IMR-90 (cell line): ENCODE measurements around the gene ENDOV. TPM values are rescaled to one million over a fixed set of nuclear protein-coding genes. Genes with fewer than 3 reads are reported as not detected.

ENCODE experiments used
- ATAC-seq: fragments of 200-7000 bp; cut with Tn5 transposase; 2 replicates; pipeline ENCODE4 v1.9.1; 2020; ENCODE audit warnings: low read depth, mild to moderate bottlenecking, moderate library complexity
- BruUV-seq: library from RNA; stranded (reverse); fragments of 400-500 nt; replicated peaks from 2 replicates; lab custom pipeline; 2021; lab: Mats Ljungman, UMichigan
- CTCF ChIA-PET: fragments of 300-600 bp; formaldehyde crosslinking; extraction: SDS; loops from one replicate; lab custom pipeline; 2021; ENCODE audit warnings: antibody characterized with exemption; lab: Yijun Ruan, JAX
- POLR2A ChIA-PET: fragments of 300-600 bp; sonication (Branson Sonifier 250); formaldehyde crosslinking; loops from one replicate; lab custom pipeline; 2022; ENCODE audit warnings: antibody characterized with exemption; ENCODE audit not compliant: unreplicated experiment; lab: Charles Lee
- DNase-seq: peaks from one replicate; pipeline ENCODE4 v3.0.0; 2013
- H2AFZ ChIP-seq: replicated peaks from 2 replicates; pipeline ENCODE3; 2013; ENCODE audit warnings: low read length, mild to moderate bottlenecking; ENCODE audit not compliant: poor library complexity
- H2AK5ac ChIP-seq: 2 replicates; pipeline ENCODE4 v1.6.1; 2013; ENCODE audit warnings: low read depth, low read length, inconsistent platforms
- H2AK9ac ChIP-seq: replicated peaks from 2 replicates; pipeline ENCODE3; 2013; ENCODE audit warnings: mild to moderate bottlenecking, low read depth, low read length, moderate library complexity; ENCODE audit not compliant: poor library complexity
- H2BK120ac ChIP-seq: 2 replicates; pipeline ENCODE4 v1.6.1; 2013; ENCODE audit warnings: low read depth, low read length, inconsistent platforms
- H2BK15ac ChIP-seq: 3 replicates; pipeline ENCODE4 v1.6.1; 2013; ENCODE audit warnings: low read depth, low read length, inconsistent platforms
- H2BK20ac ChIP-seq: 2 replicates; pipeline ENCODE4 v1.6.1; 2013; ENCODE audit warnings: low read depth, mild to moderate bottlenecking, inconsistent platforms, low read length, moderate library complexity
- H2BK5ac ChIP-seq: 2 replicates; pipeline ENCODE4 v1.6.1; 2013; ENCODE audit warnings: mild to moderate bottlenecking, low read depth, low read length, inconsistent platforms; ENCODE audit not compliant: poor library complexity, severe bottlenecking
- H3K14ac ChIP-seq: replicated peaks from 2 replicates; pipeline ENCODE4 v1.6.1; 2013; ENCODE audit warnings: low read depth, low read length, inconsistent platforms
- H3K18ac ChIP-seq: 2 replicates; pipeline ENCODE4 v1.6.1; 2013; ENCODE audit warnings: low read depth, low read length, control low read depth
- H3K23ac ChIP-seq: 2 replicates; pipeline ENCODE4 v1.6.1; 2013; ENCODE audit warnings: low read depth, low read length, inconsistent platforms
- H3K27ac ChIP-seq: 2 replicates; pipeline ENCODE4 v1.5.1; 2013; ENCODE audit warnings: mild to moderate bottlenecking, control low read depth, low read length; ENCODE audit not compliant: insufficient read depth
- H3K27me3 ChIP-seq: 2 replicates; pipeline ENCODE4 v1.6.1; 2013; ENCODE audit warnings: low read length; ENCODE audit not compliant: control insufficient read depth, insufficient read depth
- H3K36me3 ChIP-seq: 2 replicates; pipeline ENCODE4 v1.6.1; 2013; ENCODE audit warnings: low read length, mixed read lengths; ENCODE audit not compliant: control insufficient read depth, insufficient read depth
- H3K4ac ChIP-seq: 2 replicates; pipeline ENCODE4 v1.6.1; 2013; ENCODE audit warnings: low read depth, low read length, inconsistent platforms
- H3K4me1 ChIP-seq: 2 replicates; pipeline ENCODE4 v1.6.1; 2013; ENCODE audit warnings: low read length, mixed read lengths; ENCODE audit not compliant: control insufficient read depth, insufficient read depth
- H3K4me2 ChIP-seq: 2 replicates; pipeline ENCODE4 v1.6.1; 2013; ENCODE audit warnings: low read depth, mild to moderate bottlenecking, control low read depth, low read length, moderate library complexity
- H3K4me3 ChIP-seq: 2 replicates; pipeline ENCODE4 v1.5.1; 2013; ENCODE audit warnings: low read depth, mild to moderate bottlenecking, control low read depth, low read length, moderate library complexity; ENCODE audit not compliant: insufficient read depth
- H3K56ac ChIP-seq: 2 replicates; pipeline ENCODE4 v1.6.1; 2013; ENCODE audit warnings: low read length, inconsistent platforms; ENCODE audit not compliant: insufficient read depth; ENCODE audit errors: extremely low read depth
- H3K79me1 ChIP-seq, 2 experiments: 2 replicates each; pipeline ENCODE4 v1.6.1; 2013; ENCODE audit warnings: low read length in 2 of 2, inconsistent platforms in 1 of 2, low read depth in 1 of 2
- H3K9ac ChIP-seq: 2 replicates; pipeline ENCODE4 v1.6.1; 2013; ENCODE audit warnings: low read depth, low read length, control low read depth
- H3K9me1 ChIP-seq: 2 replicates; pipeline ENCODE4 v1.6.1; 2013; ENCODE audit warnings: low read length, inconsistent platforms; ENCODE audit not compliant: insufficient read depth
- H3K9me3 ChIP-seq: 2 replicates; pipeline ENCODE4 v1.6.1; 2013; ENCODE audit warnings: low read length; ENCODE audit not compliant: control insufficient read depth, insufficient read depth
- H4K20me1 ChIP-seq: 2 replicates; pipeline ENCODE4 v1.6.1; 2013; ENCODE audit warnings: low read length, inconsistent platforms; ENCODE audit not compliant: insufficient read depth
- H4K5ac ChIP-seq: 2 replicates; pipeline ENCODE4 v1.6.1; 2013; ENCODE audit warnings: mild to moderate bottlenecking, low read depth, low read length, control low read depth
- H4K8ac ChIP-seq, 2 experiments: 2 replicates each; pipeline ENCODE4 v1.6.1; 2013; ENCODE audit warnings: low read depth in 2 of 2, low read length in 2 of 2, control low read depth in 1 of 2, inconsistent platforms in 1 of 2
- H4K91ac ChIP-seq: 2 replicates; pipeline ENCODE4 v1.6.1; 2013; ENCODE audit warnings: low read depth, low read length, inconsistent platforms; ENCODE audit not compliant: insufficient read depth
- ELK1 ChIP-seq: fragments of 150-350 bp; IDR thresholded peaks from 2 replicates; pipeline ENCODE4 v1.6.1; 2016; ENCODE audit warnings: low read depth, mild to moderate bottlenecking, low read length, moderate library complexity, borderline replicate concordance
- MAFK ChIP-seq: IDR thresholded peaks from 2 replicates; pipeline ENCODE4 v1.6.1; 2012; ENCODE audit warnings: low read depth, low read length, improper control_type of control experiment
- whole genome bisulfite sequencing, 2 experiments: methylation state at CpG; one replicate each; pipeline versions ENCODE4 v1.1.5 to v1.1.7; 2013; ENCODE audit warnings: missing lambda C conversion rate in 2 of 2; ENCODE audit not compliant: insufficient read length in 1 of 2; ENCODE audit errors: extremely low coverage in 2 of 2; 5-methylcytosine and 5-hydroxymethylcytosine counted together
- dilution Hi-C: fragments of 300-500 bp; cut with HindIII; formaldehyde crosslinking; loops from one replicate; pipeline ENCODE4 v1.14.3; 2018; ENCODE audit warnings: low sequenced_read_pairs; ENCODE audit not compliant: unreplicated experiment
- in situ Hi-C: fragments of 300-500 bp; cut with MboI; formaldehyde crosslinking; loops from 3 replicates; pipeline ENCODE4 v1.14.3; 2019; ENCODE audit warnings: low sequenced_read_pairs, inconsistent platforms, mixed read lengths
- intact Hi-C: fragments of 100-400 bp; cut with micrococcal nuclease; formaldehyde crosslinking; loops from 2 replicates; pipeline ENCODE4 v1.10.0; 2022
- polyA plus RNA-seq, 3 experiments: library from polyadenylated mRNA; depleted of rRNA; stranded (reverse); fragments of >200 nt; gene quantifications; 2 replicates each; pipeline ENCODE4 v1.2.3, GENCODE V29; 2012; ENCODE audit warnings: low replicate concordance in 1 of 3
- total RNA-seq: library from RNA; depleted of rRNA; stranded (reverse); fragments of >200 nt; gene quantifications from 2 replicates; pipeline ENCODE4 v1.2.3, GENCODE V29; 2012

ENDOV gene
- total and polyA plus RNA-seq, 2 of the 4 experiments (the other 2 are of a cell fraction): 15.1 to 30.3 TPM

GRCh38 chr17:80374732-80375585 is 40.0 kb upstream of the ENDOV start:
- Histone ChIP-seq H2BK15ac (no peak overlapping the region), H4K5ac (no peak overlapping the region), H4K91ac (no peak overlapping the region), H3K9me1 (peaks cover 6% of the 10 kb centered on the region; the same call in 1 of the 2 replicates), H2AK5ac (no peak overlapping the region), H3K4ac (no peak overlapping the region), H3K4me3 (no peak overlapping the region), H2BK120ac (no peak overlapping the region), H3K4me1 (no peaks in the 10 kb centered on the region), H3K9ac (no peak overlapping the region), H2BK20ac (no peak overlapping the region), H3K18ac (no peak overlapping the region), H4K8ac (no peak overlapping the region), H2AFZ (no peak overlapping the region), H3K56ac (no peak overlapping the region), H3K79me1 (0 out of 4 replicates have a peak, but pooled peaks cover 0 to 5% of the 10 kb centered on the region in 2 experiments), H3K14ac (no peak overlapping the region), H2AK9ac (no peak overlapping the region), H3K27ac (no peak overlapping the region), H4K20me1 (no peaks in the 10 kb centered on the region), H3K27me3 (no peaks in the 10 kb centered on the region), H3K4me2 (no peak overlapping the region), H3K23ac (no peak overlapping the region), H3K36me3 (peaks cover 66% of the 10 kb centered on the region), H3K9me3 (no peaks in the 10 kb centered on the region), H2BK5ac (no peak overlapping the region)
- 90% methylated on average over 2 of the region's 14 CpGs; no CpG with 5 or more reads in 1 of the 2 experiments for WGBS, 2 experiments
- dilution Hi-C loops: no loop called here
- CTCF ChIA-PET: no interaction called here
- intact Hi-C loops: no loop called here
- in situ Hi-C loops: no loop called here
- TF ChIP-seq MAFK (peak; percentile 36; the same call in 1 of the 2 replicates), ELK1 (no peak)
- POLR2A ChIA-PET: no interaction called here
- no peak for DNase-seq
- ATAC-seq: no peak
- BruUV-seq: no TSS peak
